Muscle of leg (tissue), 11 donors: ENCODE results near the gene GSE1. TPM values are rescaled to one million over a fixed set of nuclear protein-coding genes. Genes with fewer than 3 reads are reported as not detected.

ENCODE experiments used
- DNase-seq: peaks from one replicate; pipeline ENCODE4 v3.0.0; 2013
- H3K27ac ChIP-seq: one replicate; pipeline ENCODE4 v1.5.1; 2013; ENCODE audit warnings: mild to moderate bottlenecking, low read length, control low read depth
- H3K27me3 ChIP-seq: one replicate; pipeline ENCODE4 v1.6.1; 2013; ENCODE audit warnings: low read length; ENCODE audit not compliant: control insufficient read depth, insufficient read depth
- H3K36me3 ChIP-seq: one replicate; pipeline ENCODE4 v1.6.1; 2013; ENCODE audit warnings: low read length; ENCODE audit not compliant: control insufficient read depth, insufficient read depth
- H3K4me1 ChIP-seq: one replicate; pipeline ENCODE4 v1.6.1; 2013; ENCODE audit warnings: low read length; ENCODE audit not compliant: control insufficient read depth, insufficient read depth
- H3K4me3 ChIP-seq: one replicate; pipeline ENCODE4 v1.5.1; 2013; ENCODE audit warnings: low read length, control low read depth
- H3K9me3 ChIP-seq: replicated peaks from 2 replicates; pipeline ENCODE4 v1.6.1; 2013; ENCODE audit warnings: low read depth, low read length; ENCODE audit not compliant: control insufficient read depth
- WGBS: methylation state at CpG from one replicate; pipeline ENCODE4 v1.1.5; 2013; ENCODE audit warnings: missing lambda C conversion rate; ENCODE audit not compliant: insufficient coverage; 5-methylcytosine and 5-hydroxymethylcytosine counted together
- polyA plus RNA-seq, 8 donors: library from polyadenylated mRNA; unstranded; fragments of 120-200 nt; gene quantifications; one replicate each; pipeline versions ENCODE4 v1.2.1 to v1.2.3, GENCODE V29; 2013; ENCODE audit warnings: inconsistent platforms in 1 of 8, low replicate concordance in 1 of 8; ENCODE audit not compliant: insufficient read length in 8 of 8, insufficient read depth in 1 of 8
- total RNA-seq: library from RNA; stranded (reverse); fragments of 120-200 nt; gene quantifications from one replicate; pipeline ENCODE4 v1.2.4, GENCODE V29; 2013

The GSE1 gene
- total and polyA plus RNA-seq, 9 donors, result 32.4 to 67.4 (median 47.3) TPM

DNA sequence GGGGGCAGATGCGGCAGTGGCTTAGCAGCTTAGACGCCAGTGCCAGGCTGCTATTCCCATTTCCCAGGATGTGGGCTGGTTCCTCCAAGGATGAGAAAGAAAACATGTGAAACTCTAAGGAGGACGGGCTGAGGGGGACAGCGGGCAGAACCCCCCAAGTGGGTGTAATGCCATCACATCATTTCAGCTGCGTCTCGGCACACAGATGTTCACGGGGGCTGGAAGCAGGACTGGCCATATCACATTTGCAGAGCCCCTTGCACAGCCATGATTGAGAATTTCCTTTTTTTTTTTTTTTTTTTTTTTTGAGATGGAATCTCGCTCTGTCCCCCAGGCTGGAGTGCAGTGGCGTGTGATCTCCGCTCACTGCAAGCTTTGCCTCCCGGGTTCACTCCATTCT lies 90.9 kb downstream of the GSE1 start:
- 79% methylated on average over 4 of the region's 11 CpGs for WGBS

DNA sequence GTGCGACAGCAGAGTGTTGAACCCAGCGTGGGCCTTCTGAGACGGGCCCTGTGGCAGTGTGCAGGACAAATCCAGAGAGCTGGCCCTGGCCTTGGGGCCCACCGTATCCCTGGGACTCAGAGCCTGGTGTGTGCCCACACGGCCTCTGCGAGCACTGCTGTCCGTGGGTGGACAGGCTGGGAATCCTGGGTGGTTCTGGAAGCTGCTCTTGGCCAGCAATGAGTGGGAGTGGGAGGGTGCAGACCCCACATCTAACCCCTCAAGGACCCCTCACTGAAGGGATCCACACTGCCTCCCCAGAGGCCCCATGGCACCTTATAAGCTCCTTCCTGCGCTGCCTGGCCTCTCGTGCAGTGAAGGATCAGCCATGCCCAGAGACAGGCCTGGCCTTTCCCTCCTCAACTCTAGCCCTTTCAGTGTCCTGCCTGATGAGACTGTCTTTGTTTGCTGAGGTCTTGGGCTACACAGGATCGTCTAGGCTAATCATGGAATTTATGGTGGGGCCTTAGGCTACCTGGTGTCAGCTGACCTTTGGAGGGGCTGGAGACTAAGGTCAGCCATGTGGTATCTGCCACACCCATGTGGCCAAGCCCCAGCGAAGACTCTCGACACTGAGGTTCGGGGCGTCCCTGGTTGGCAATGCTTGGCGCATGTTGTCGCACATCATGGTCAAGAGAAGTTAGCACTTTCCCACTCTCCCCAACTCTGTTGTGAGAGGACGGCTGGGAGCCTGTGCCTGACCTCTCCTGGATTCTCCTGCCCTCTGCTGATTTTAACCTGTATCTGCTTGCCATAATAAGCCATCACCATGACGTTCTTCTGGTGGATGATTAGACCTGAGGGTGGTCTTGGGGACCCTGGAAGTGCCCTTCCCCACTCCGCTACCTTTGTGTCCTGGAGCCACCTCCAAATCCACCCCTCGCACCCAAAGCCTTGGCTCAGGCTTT lies 92.1 kb downstream of the GSE1 start:
- WGBS, result 87% methylated on average over 13 of the region's 20 CpGs
- DNase-seq, result no peak
- no peaks in the 10 kb centered on the region for H3K36me3 ChIP-seq
- H3K27me3 ChIP-seq, result peaks cover 9% of the 10 kb centered on the region
- no peak overlapping the region for H3K27ac ChIP-seq
- H3K4me1 ChIP-seq, result no peaks in the 10 kb centered on the region
- H3K9me3 ChIP-seq, result peaks cover 2% of the 10 kb centered on the region
- no peak overlapping the region for H3K4me3 ChIP-seq

More for the DNA sequence above, 90.9 kb downstream of the GSE1 start:
- no peak for DNase-seq
- H3K27me3 ChIP-seq, result peaks cover 2% of the 10 kb centered on the region
- no peak overlapping the region for H3K27ac ChIP-seq
- H3K9me3 ChIP-seq, result peaks cover 2% of the 10 kb centered on the region
- H3K4me3 ChIP-seq, result no peak overlapping the region
- no peaks in the 10 kb centered on the region for H3K36me3 ChIP-seq
- peaks cover 4% of the 10 kb centered on the region for H3K4me1 ChIP-seq

DNA sequence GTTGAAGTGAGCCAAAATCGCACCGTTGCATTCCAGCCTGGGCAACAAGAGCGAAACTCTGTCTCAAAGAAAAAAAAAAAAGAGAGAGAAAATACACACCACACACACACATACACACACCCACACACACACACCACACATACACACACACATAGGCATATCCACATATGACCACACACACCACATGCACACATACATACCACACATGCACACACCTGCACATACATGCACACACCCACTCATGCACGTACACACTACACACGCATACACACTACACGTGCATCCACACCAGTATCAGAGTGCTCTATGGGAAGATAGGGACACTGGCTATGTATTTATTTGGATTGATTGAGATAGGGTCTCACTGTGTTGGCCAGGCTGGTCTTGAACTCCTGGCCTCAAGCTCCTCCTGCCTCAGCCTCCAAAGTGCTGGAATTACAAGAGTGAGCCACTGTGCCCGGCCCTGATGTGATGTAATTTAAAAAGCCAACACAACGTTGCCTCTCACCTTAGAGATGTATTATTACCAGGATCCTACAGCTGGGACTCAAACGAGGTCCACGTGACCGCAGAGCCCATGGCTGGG lies 93.4 kb downstream of the GSE1 start:
- Histone ChIP-seq H3K9me3 (peaks cover 2% of the 10 kb centered on the region), H3K27ac (no peak overlapping the region), H3K36me3 (no peaks in the 10 kb centered on the region), H3K27me3 (peaks cover 12% of the 10 kb centered on the region), H3K4me1 (no peaks in the 10 kb centered on the region), H3K4me3 (no peak overlapping the region)
- 86% methylated on average over 6 of the region's 11 CpGs for WGBS
- no peak for DNase-seq

DNA sequence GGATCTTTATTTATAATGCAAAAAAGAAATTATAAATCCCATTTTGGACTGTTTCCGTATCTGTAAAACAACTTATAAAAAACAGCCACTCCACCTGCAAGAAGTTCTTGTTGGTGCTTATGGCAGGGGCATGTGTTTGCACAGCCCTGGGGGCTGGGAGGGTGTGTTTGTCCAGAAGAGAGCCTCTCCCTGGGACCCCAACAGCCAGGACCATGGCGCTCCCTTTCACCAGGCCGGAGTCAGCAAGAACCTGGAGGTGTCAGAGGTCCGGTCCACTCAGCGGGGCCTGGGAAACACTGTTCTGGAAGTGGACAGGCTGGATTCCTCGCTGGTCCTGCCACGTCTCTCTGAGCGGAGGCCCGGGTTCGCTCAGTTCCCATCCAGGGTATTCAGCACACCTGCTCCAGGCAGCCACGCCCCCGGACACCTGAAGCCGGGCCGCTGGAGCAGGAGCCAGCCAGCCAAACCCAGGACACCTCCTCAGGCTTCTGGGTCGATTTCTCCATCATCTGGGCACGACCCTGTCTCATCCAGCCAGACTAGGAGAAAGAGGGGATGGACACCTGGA lies 94.5 kb downstream of the GSE1 start:
- Histone ChIP-seq H3K27me3 (peaks cover 11% of the 10 kb centered on the region), H3K4me3 (no peak overlapping the region), H3K4me1 (no peaks in the 10 kb centered on the region), H3K9me3 (peaks cover 9% of the 10 kb centered on the region), H3K36me3 (no peaks in the 10 kb centered on the region), H3K27ac (no peak overlapping the region)
- DNase-seq, result no peak
- 77% methylated on average over 15 of the region's 16 CpGs for WGBS

- Histone ChIP-seq H3K4me3 (no peak overlapping the region), H3K27ac (no peak overlapping the region), H3K4me1 (no peaks in the 10 kb centered on the region), H3K9me3 (peaks cover 9% of the 10 kb centered on the region), H3K27me3 (peaks cover 11% of the 10 kb centered on the region), H3K36me3 (no peaks in the 10 kb centered on the region)
- DNase-seq, result no peak
- WGBS, result 100% methylated on average over 3 of the region's 6 CpGs
These were observed 95.2 kb downstream of the GSE1 start for GRCh38 chr16:85708338-85708737.

DNA sequence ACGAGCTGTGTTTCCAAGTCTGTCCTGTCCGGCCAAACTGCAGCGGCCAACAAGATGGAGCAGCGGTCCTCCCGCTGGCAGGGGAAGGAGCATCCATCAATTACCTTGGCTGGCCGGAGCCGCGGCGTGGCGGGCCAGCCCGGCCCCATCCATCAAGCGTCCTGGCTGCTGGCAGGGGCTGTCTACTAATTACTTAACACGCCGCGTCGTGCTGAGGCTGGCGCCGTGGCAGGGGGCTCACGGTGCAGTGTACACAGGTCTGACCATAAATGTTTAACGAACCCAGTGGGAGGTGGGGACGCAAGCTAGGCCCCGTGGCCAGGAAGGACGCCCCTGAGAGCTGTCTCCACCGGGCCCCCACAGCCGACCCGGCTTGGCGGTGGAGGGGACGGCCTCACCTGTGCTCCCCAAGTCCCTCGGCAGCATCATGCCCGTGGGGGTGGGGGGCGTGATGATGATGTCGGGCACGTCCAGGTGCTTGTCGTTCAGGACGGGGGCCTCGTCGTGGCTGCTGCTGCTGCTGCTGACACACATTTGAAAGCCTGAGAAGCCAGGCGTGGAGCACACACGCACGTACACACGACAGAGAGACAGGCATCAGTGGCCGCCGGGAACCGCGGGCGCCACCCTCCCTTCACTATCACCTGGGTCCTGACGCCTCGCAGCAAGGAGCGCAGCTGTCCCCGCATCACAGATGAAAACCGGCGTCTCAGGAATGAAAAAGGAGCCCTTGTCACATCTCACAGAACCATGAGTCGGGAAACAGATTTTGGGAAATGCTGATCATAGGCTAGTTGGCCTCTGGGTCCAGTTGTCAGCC lies 96.9 kb downstream of the GSE1 start:
- WGBS, result 46% methylated on average over 48 of the region's 53 CpGs
- Histone ChIP-seq H3K27ac (no peak overlapping the region), H3K4me3 (no peak overlapping the region), H3K9me3 (peaks cover 9% of the 10 kb centered on the region), H3K27me3 (peaks cover 11% of the 10 kb centered on the region), H3K36me3 (no peaks in the 10 kb centered on the region), H3K4me1 (peaks cover 3% of the 10 kb centered on the region)
- no peak for DNase-seq

DNA sequence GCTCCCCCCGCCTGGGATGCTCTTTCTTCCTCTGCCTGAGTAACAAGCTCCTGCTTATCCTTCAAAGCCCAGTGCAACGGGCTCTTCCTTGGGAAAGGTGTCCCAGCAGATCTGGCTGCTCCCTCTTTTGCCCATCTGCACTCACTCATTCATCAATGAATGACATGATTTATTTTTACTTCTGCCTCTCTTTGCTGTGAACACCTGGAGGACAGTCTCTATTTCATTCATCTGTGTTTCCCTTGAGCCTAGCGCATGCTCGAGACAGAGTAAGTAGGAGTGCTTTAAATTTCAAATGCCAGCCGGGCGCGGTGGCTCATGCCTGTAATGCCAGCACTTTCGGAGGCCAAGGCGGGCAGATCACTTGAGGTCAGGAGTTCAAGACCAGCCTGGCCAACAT lies 97.6 kb downstream of the GSE1 start:
- Histone ChIP-seq H3K27me3 (peaks cover 13% of the 10 kb centered on the region), H3K4me3 (no peak overlapping the region), H3K27ac (no peak overlapping the region), H3K4me1 (peaks cover 10% of the 10 kb centered on the region), H3K9me3 (peaks cover 9% of the 10 kb centered on the region), H3K36me3 (no peaks in the 10 kb centered on the region)
- DNase-seq, result no peak
- WGBS, result 74% methylated on average over 4 of the region's 9 CpGs

GRCh38 chr16:85711982-85712587 lies 99.0 kb downstream of the GSE1 start:
- Histone ChIP-seq H3K27me3 (peaks cover 13% of the 10 kb centered on the region), H3K27ac (no peak overlapping the region), H3K9me3 (peaks cover 9% of the 10 kb centered on the region), H3K4me1 (peaks cover 24% of the 10 kb centered on the region), H3K4me3 (no peak overlapping the region), H3K36me3 (no peaks in the 10 kb centered on the region)
- 94% methylated on average over 4 of the region's 6 CpGs for WGBS
- no peak for DNase-seq

DNA sequence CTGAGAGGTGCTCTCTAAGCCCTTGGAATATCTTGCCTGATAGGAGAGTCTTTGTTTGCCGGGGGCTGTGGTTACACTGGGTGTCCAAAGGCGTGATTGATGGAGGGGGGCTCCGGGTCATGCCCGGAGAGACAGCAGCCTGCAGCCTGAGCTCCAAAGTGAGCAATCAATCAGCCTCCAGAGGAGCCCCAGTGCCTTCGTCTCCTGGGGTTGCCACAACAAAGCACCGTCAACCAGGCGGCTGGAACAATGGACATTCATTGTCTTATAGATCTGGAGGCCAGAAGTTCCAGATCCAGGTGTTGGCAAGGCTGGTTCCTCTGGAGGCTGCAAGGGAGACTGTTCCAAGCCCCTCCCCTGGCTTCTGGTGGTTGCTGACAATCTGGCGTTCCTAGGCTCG lies 99.7 kb downstream of the GSE1 start:
- H3K9me3 ChIP-seq, result peaks cover 9% of the 10 kb centered on the region
- no peaks in the 10 kb centered on the region for H3K36me3 ChIP-seq
- H3K27me3 ChIP-seq, result peaks cover 13% of the 10 kb centered on the region
- peaks cover 31% of the 10 kb centered on the region for H3K4me1 ChIP-seq
- no peak for DNase-seq
- 36% methylated on average over 9 of the region's 9 CpGs for WGBS
- no peak overlapping the region for H3K27ac ChIP-seq
- H3K4me3 ChIP-seq, result no peak overlapping the region
